IMR-90 (cell line): ENCODE data around the gene AAGAB. TPM values are rescaled to one million over a fixed set of nuclear protein-coding genes. Genes with fewer than 3 reads are reported as not detected.
A peak's percentile ranks its signal among the peaks of the same experiment; 100 is the strongest.

ENCODE experiments used
- ATAC-seq: fragments of 200-7000 bp; cut with Tn5 transposase; 2 replicates; pipeline ENCODE4 v1.9.1; 2020; ENCODE audit warnings: low read depth, mild to moderate bottlenecking, moderate library complexity
- BruUV-seq: library from RNA; stranded (reverse); fragments of 400-500 nt; replicated peaks from 2 replicates; lab custom pipeline; 2021; lab: Mats Ljungman, UMichigan
- CTCF ChIA-PET: fragments of 300-600 bp; formaldehyde crosslinking; extraction: SDS; loops from one replicate; lab custom pipeline; 2021; ENCODE audit warnings: antibody characterized with exemption; lab: Yijun Ruan, JAX
- POLR2A ChIA-PET: fragments of 300-600 bp; sonication (Branson Sonifier 250); formaldehyde crosslinking; loops from one replicate; lab custom pipeline; 2022; ENCODE audit warnings: antibody characterized with exemption; ENCODE audit not compliant: unreplicated experiment; lab: Charles Lee
- DNase-seq: peaks from one replicate; pipeline ENCODE4 v3.0.0; 2013
- H2AFZ ChIP-seq: replicated peaks from 2 replicates; pipeline ENCODE3; 2013; ENCODE audit warnings: low read length, mild to moderate bottlenecking; ENCODE audit not compliant: poor library complexity
- H2AK5ac ChIP-seq: 2 replicates; pipeline ENCODE4 v1.6.1; 2013; ENCODE audit warnings: low read depth, low read length, inconsistent platforms
- H2AK9ac ChIP-seq: replicated peaks from 2 replicates; pipeline ENCODE3; 2013; ENCODE audit warnings: mild to moderate bottlenecking, low read depth, low read length, moderate library complexity; ENCODE audit not compliant: poor library complexity
- H2BK120ac ChIP-seq: 2 replicates; pipeline ENCODE4 v1.6.1; 2013; ENCODE audit warnings: low read depth, low read length, inconsistent platforms
- H2BK15ac ChIP-seq: 3 replicates; pipeline ENCODE4 v1.6.1; 2013; ENCODE audit warnings: low read depth, low read length, inconsistent platforms
- H2BK20ac ChIP-seq: 2 replicates; pipeline ENCODE4 v1.6.1; 2013; ENCODE audit warnings: low read depth, mild to moderate bottlenecking, inconsistent platforms, low read length, moderate library complexity
- H2BK5ac ChIP-seq: 2 replicates; pipeline ENCODE4 v1.6.1; 2013; ENCODE audit warnings: mild to moderate bottlenecking, low read depth, low read length, inconsistent platforms; ENCODE audit not compliant: poor library complexity, severe bottlenecking
- H3K14ac ChIP-seq: replicated peaks from 2 replicates; pipeline ENCODE4 v1.6.1; 2013; ENCODE audit warnings: low read depth, low read length, inconsistent platforms
- H3K18ac ChIP-seq: 2 replicates; pipeline ENCODE4 v1.6.1; 2013; ENCODE audit warnings: low read depth, low read length, control low read depth
- H3K23ac ChIP-seq: 2 replicates; pipeline ENCODE4 v1.6.1; 2013; ENCODE audit warnings: low read depth, low read length, inconsistent platforms
- H3K27ac ChIP-seq: 2 replicates; pipeline ENCODE4 v1.5.1; 2013; ENCODE audit warnings: mild to moderate bottlenecking, control low read depth, low read length; ENCODE audit not compliant: insufficient read depth
- H3K27me3 ChIP-seq: 2 replicates; pipeline ENCODE4 v1.6.1; 2013; ENCODE audit warnings: low read length; ENCODE audit not compliant: control insufficient read depth, insufficient read depth
- H3K36me3 ChIP-seq: 2 replicates; pipeline ENCODE4 v1.6.1; 2013; ENCODE audit warnings: low read length, mixed read lengths; ENCODE audit not compliant: control insufficient read depth, insufficient read depth
- H3K4ac ChIP-seq: 2 replicates; pipeline ENCODE4 v1.6.1; 2013; ENCODE audit warnings: low read depth, low read length, inconsistent platforms
- H3K4me1 ChIP-seq: 2 replicates; pipeline ENCODE4 v1.6.1; 2013; ENCODE audit warnings: low read length, mixed read lengths; ENCODE audit not compliant: control insufficient read depth, insufficient read depth
- H3K4me2 ChIP-seq: 2 replicates; pipeline ENCODE4 v1.6.1; 2013; ENCODE audit warnings: low read depth, mild to moderate bottlenecking, control low read depth, low read length, moderate library complexity
- H3K4me3 ChIP-seq: 2 replicates; pipeline ENCODE4 v1.5.1; 2013; ENCODE audit warnings: low read depth, mild to moderate bottlenecking, control low read depth, low read length, moderate library complexity; ENCODE audit not compliant: insufficient read depth
- H3K56ac ChIP-seq: 2 replicates; pipeline ENCODE4 v1.6.1; 2013; ENCODE audit warnings: low read length, inconsistent platforms; ENCODE audit not compliant: insufficient read depth; ENCODE audit errors: extremely low read depth
- H3K79me1 ChIP-seq, 2 experiments: 2 replicates each; pipeline ENCODE4 v1.6.1; 2013; ENCODE audit warnings: low read length in 2 of 2, inconsistent platforms in 1 of 2, low read depth in 1 of 2
- H3K9ac ChIP-seq: 2 replicates; pipeline ENCODE4 v1.6.1; 2013; ENCODE audit warnings: low read depth, low read length, control low read depth
- H3K9me1 ChIP-seq: 2 replicates; pipeline ENCODE4 v1.6.1; 2013; ENCODE audit warnings: low read length, inconsistent platforms; ENCODE audit not compliant: insufficient read depth
- H3K9me3 ChIP-seq: 2 replicates; pipeline ENCODE4 v1.6.1; 2013; ENCODE audit warnings: low read length; ENCODE audit not compliant: control insufficient read depth, insufficient read depth
- H4K20me1 ChIP-seq: 2 replicates; pipeline ENCODE4 v1.6.1; 2013; ENCODE audit warnings: low read length, inconsistent platforms; ENCODE audit not compliant: insufficient read depth
- H4K5ac ChIP-seq: 2 replicates; pipeline ENCODE4 v1.6.1; 2013; ENCODE audit warnings: mild to moderate bottlenecking, low read depth, low read length, control low read depth
- H4K8ac ChIP-seq, 2 experiments: 2 replicates each; pipeline ENCODE4 v1.6.1; 2013; ENCODE audit warnings: low read depth in 2 of 2, low read length in 2 of 2, control low read depth in 1 of 2, inconsistent platforms in 1 of 2
- H4K91ac ChIP-seq: 2 replicates; pipeline ENCODE4 v1.6.1; 2013; ENCODE audit warnings: low read depth, low read length, inconsistent platforms; ENCODE audit not compliant: insufficient read depth
- ELK1 ChIP-seq: fragments of 150-350 bp; IDR thresholded peaks from 2 replicates; pipeline ENCODE4 v1.6.1; 2016; ENCODE audit warnings: low read depth, mild to moderate bottlenecking, low read length, moderate library complexity, borderline replicate concordance
- FOS ChIP-seq: fragments of 150-350 bp; IDR thresholded peaks from 2 replicates; pipeline ENCODE4 v1.6.1; 2016; ENCODE audit warnings: low read depth, low read length
- MAZ ChIP-seq: IDR thresholded peaks from 2 replicates; pipeline ENCODE4 v1.6.1; 2012; ENCODE audit warnings: low read depth, mild to moderate bottlenecking, low read length, improper control_type of control experiment, moderate library complexity, borderline replicate concordance
- POLR2A ChIP-seq: IDR thresholded peaks from 2 replicates; pipeline ENCODE4 v1.6.1; 2012; ENCODE audit warnings: mild to moderate bottlenecking, low read depth, low read length
- RAD21 ChIP-seq: IDR thresholded peaks from 2 replicates; pipeline ENCODE4 v1.6.1; 2012; ENCODE audit warnings: low read length, improper control_type of control experiment
- SMC3 ChIP-seq: fragments of 150-350 bp; IDR thresholded peaks from 2 replicates; pipeline ENCODE4 v1.6.1; 2016; ENCODE audit warnings: low read depth, mild to moderate bottlenecking, antibody characterized with exemption, low read length, moderate library complexity
- USF2 ChIP-seq: fragments of 150-350 bp; IDR thresholded peaks from 2 replicates; pipeline ENCODE4 v1.6.1; 2017; ENCODE audit warnings: mild to moderate bottlenecking, antibody characterized with exemption, low read length, low read depth
- WGBS, 2 experiments: methylation state at CpG; one replicate each; pipeline versions ENCODE4 v1.1.5 to v1.1.7; 2013; ENCODE audit warnings: missing lambda C conversion rate in 2 of 2; ENCODE audit not compliant: insufficient read length in 1 of 2; ENCODE audit errors: extremely low coverage in 2 of 2; 5-methylcytosine and 5-hydroxymethylcytosine counted together
- dilution Hi-C: fragments of 300-500 bp; cut with HindIII; formaldehyde crosslinking; loops from one replicate; pipeline ENCODE4 v1.14.3; 2018; ENCODE audit warnings: low sequenced_read_pairs; ENCODE audit not compliant: unreplicated experiment
- in situ Hi-C: fragments of 300-500 bp; cut with MboI; formaldehyde crosslinking; loops from 3 replicates; pipeline ENCODE4 v1.14.3; 2019; ENCODE audit warnings: low sequenced_read_pairs, inconsistent platforms, mixed read lengths
- intact Hi-C: fragments of 100-400 bp; cut with micrococcal nuclease; formaldehyde crosslinking; loops from 2 replicates; pipeline ENCODE4 v1.10.0; 2022
- polyA plus RNA-seq, 3 experiments: library from polyadenylated mRNA; depleted of rRNA; stranded (reverse); fragments of >200 nt; gene quantifications; 2 replicates each; pipeline ENCODE4 v1.2.3, GENCODE V29; 2012; ENCODE audit warnings: low replicate concordance in 1 of 3
- total RNA-seq: library from RNA; depleted of rRNA; stranded (reverse); fragments of >200 nt; gene quantifications from 2 replicates; pipeline ENCODE4 v1.2.3, GENCODE V29; 2012

The AAGAB gene
- total and polyA plus RNA-seq, 2 of the 4 experiments (the other 2 are of a cell fraction): 26.1 to 69.7 TPM

- dilution Hi-C loops (no loop called here), intact Hi-C loops (no loop called here), in situ Hi-C loops (no loop called here)
- POLR2A ChIA-PET: no interaction called here
- DNase-seq (no peak), ATAC-seq (peak; percentile 1; the same call in 1 of the 2 replicates)
- H4K91ac ChIP-seq: peak overlapping the region; percentile 53; the same call in 1 of the 2 replicates
- H3K36me3 ChIP-seq: peaks cover 89% of the 10 kb centered on the region
- no peak overlapping the region for H2AFZ ChIP-seq
- no peak overlapping the region for H3K9ac ChIP-seq
- peak overlapping the region; percentile 40; the same call in 1 of the 2 replicates for H3K14ac ChIP-seq
- H4K8ac ChIP-seq: peak overlapping the region; percentile 29 to 76; a peak in 3 of 4 replicates
- H3K9me1 ChIP-seq: peaks cover 57% of the 10 kb centered on the region
- H3K27me3 ChIP-seq: no peaks in the 10 kb centered on the region
- H3K4me3 ChIP-seq: no peak overlapping the region
- no peaks in the 10 kb centered on the region for H3K9me3 ChIP-seq
- H4K20me1 ChIP-seq: no peaks in the 10 kb centered on the region
- peak overlapping the region; percentile 50; the same call in 1 of the 2 replicates for H2BK120ac ChIP-seq
- H2BK15ac ChIP-seq: peak overlapping the region; percentile 17; the same call in 2 of the 3 replicates
- peak overlapping the region; percentile 69 for H2BK20ac ChIP-seq
- H2BK5ac ChIP-seq: peak overlapping the region; percentile 7
- H2AK9ac ChIP-seq: peak overlapping the region; percentile 12
- H3K18ac ChIP-seq: peak overlapping the region; percentile 53
- BruUV-seq: no TSS peak
- H2AK5ac ChIP-seq: 0 out of 2 replicates have a peak overlapping the region, but pooled peaks have one; percentile 74
- WGBS, 2 experiments: 71% methylated on average over 3 of the region's 6 CpGs; no CpG with 5 or more reads in 1 of the 2 experiments
- peaks cover 53 to 94% of the 10 kb centered on the region in 2 experiments for H3K79me1 ChIP-seq
- peak overlapping the region; percentile 86 for H3K4ac ChIP-seq
- no peak overlapping the region; the same call in 1 of the 2 replicates for H3K56ac ChIP-seq
- H3K4me1 ChIP-seq: peaks cover 53% of the 10 kb centered on the region
- CTCF ChIA-PET: no interaction called here
- no peak for TF ChIP-seq FOS
- no peak for TF ChIP-seq POLR2A
- no peak for TF ChIP-seq MAZ
- TF ChIP-seq ELK1: no peak
- TF ChIP-seq USF2: no peak
- no peak for TF ChIP-seq SMC3
- TF ChIP-seq RAD21: no peak
- no peak overlapping the region for H3K4me2 ChIP-seq
- H3K27ac ChIP-seq: peak overlapping the region; percentile 69
- 0 out of 2 replicates have a peak overlapping the region, but pooled peaks have one; percentile 5 for H3K23ac ChIP-seq
- peak overlapping the region; percentile 16; the same call in 1 of the 2 replicates for H4K5ac ChIP-seq
Observed at GRCh38 chr15:67186226-67186649, 68.2 kb downstream of the AAGAB start.
